OCI-LY7 (cell line): ENCODE measurements around the gene VEGFA.

ENCODE experiments used
- CTCF ChIP-seq: fragments of 200-600 bp; sonication (generic); conservative IDR thresholded peaks from 2 replicates; pipeline ENCODE4 v1.5.1; 2014; ENCODE audit warnings: mild to moderate bottlenecking, antibody characterized with exemption, low read length, moderate library complexity, mixed read lengths
- EZH2phosphoT487 ChIP-seq: fragments of 200-600 bp; sonication (generic); IDR thresholded peaks from 2 replicates; pipeline ENCODE4 v1.6.1; 2018; ENCODE audit warnings: low read depth, borderline replicate concordance, mild to moderate bottlenecking, mixed run types, antibody characterized with exemption, low read length, moderate library complexity, mixed read lengths

- TF ChIP-seq CTCF (no peak), EZH2phosphoT487 (no peak)
These were observed 53.4 kb downstream of the VEGFA start for GRCh38 chr6:43823390-43823789.
